IMR-90 (cell line): Measurements from ENCODE around the gene MCTS1. TPM values are rescaled to one million over a fixed set of nuclear protein-coding genes. Genes with fewer than 3 reads are reported as not detected.
A peak's percentile ranks its signal among the peaks of the same experiment; 100 is the strongest.

ENCODE experiments used
- ATAC-seq: fragments of 200-7000 bp; cut with Tn5 transposase; 2 replicates; pipeline ENCODE4 v1.9.1; 2020; ENCODE audit warnings: low read depth, mild to moderate bottlenecking, moderate library complexity
- BruUV-seq: library from RNA; stranded (reverse); fragments of 400-500 nt; replicated peaks from 2 replicates; lab custom pipeline; 2021; lab: Mats Ljungman, UMichigan
- CTCF ChIA-PET: fragments of 300-600 bp; formaldehyde crosslinking; extraction: SDS; loops from one replicate; lab custom pipeline; 2021; ENCODE audit warnings: antibody characterized with exemption; lab: Yijun Ruan, JAX
- POLR2A ChIA-PET: fragments of 300-600 bp; sonication (Branson Sonifier 250); formaldehyde crosslinking; loops from one replicate; lab custom pipeline; 2022; ENCODE audit warnings: antibody characterized with exemption; ENCODE audit not compliant: unreplicated experiment; lab: Charles Lee
- DNase-seq: peaks from one replicate; pipeline ENCODE4 v3.0.0; 2013
- H2AFZ ChIP-seq: replicated peaks from 2 replicates; pipeline ENCODE3; 2013; ENCODE audit warnings: low read length, mild to moderate bottlenecking; ENCODE audit not compliant: poor library complexity
- H2AK5ac ChIP-seq: 2 replicates; pipeline ENCODE4 v1.6.1; 2013; ENCODE audit warnings: low read depth, low read length, inconsistent platforms
- H2AK9ac ChIP-seq: replicated peaks from 2 replicates; pipeline ENCODE3; 2013; ENCODE audit warnings: mild to moderate bottlenecking, low read depth, low read length, moderate library complexity; ENCODE audit not compliant: poor library complexity
- H2BK120ac ChIP-seq: 2 replicates; pipeline ENCODE4 v1.6.1; 2013; ENCODE audit warnings: low read depth, low read length, inconsistent platforms
- H2BK15ac ChIP-seq: 3 replicates; pipeline ENCODE4 v1.6.1; 2013; ENCODE audit warnings: low read depth, low read length, inconsistent platforms
- H2BK20ac ChIP-seq: 2 replicates; pipeline ENCODE4 v1.6.1; 2013; ENCODE audit warnings: low read depth, mild to moderate bottlenecking, inconsistent platforms, low read length, moderate library complexity
- H2BK5ac ChIP-seq: 2 replicates; pipeline ENCODE4 v1.6.1; 2013; ENCODE audit warnings: mild to moderate bottlenecking, low read depth, low read length, inconsistent platforms; ENCODE audit not compliant: poor library complexity, severe bottlenecking
- H3K14ac ChIP-seq: replicated peaks from 2 replicates; pipeline ENCODE4 v1.6.1; 2013; ENCODE audit warnings: low read depth, low read length, inconsistent platforms
- H3K18ac ChIP-seq: 2 replicates; pipeline ENCODE4 v1.6.1; 2013; ENCODE audit warnings: low read depth, low read length, control low read depth
- H3K23ac ChIP-seq: 2 replicates; pipeline ENCODE4 v1.6.1; 2013; ENCODE audit warnings: low read depth, low read length, inconsistent platforms
- H3K27ac ChIP-seq: 2 replicates; pipeline ENCODE4 v1.5.1; 2013; ENCODE audit warnings: mild to moderate bottlenecking, control low read depth, low read length; ENCODE audit not compliant: insufficient read depth
- H3K27me3 ChIP-seq: 2 replicates; pipeline ENCODE4 v1.6.1; 2013; ENCODE audit warnings: low read length; ENCODE audit not compliant: control insufficient read depth, insufficient read depth
- H3K36me3 ChIP-seq: 2 replicates; pipeline ENCODE4 v1.6.1; 2013; ENCODE audit warnings: low read length, mixed read lengths; ENCODE audit not compliant: control insufficient read depth, insufficient read depth
- H3K4ac ChIP-seq: 2 replicates; pipeline ENCODE4 v1.6.1; 2013; ENCODE audit warnings: low read depth, low read length, inconsistent platforms
- H3K4me1 ChIP-seq: 2 replicates; pipeline ENCODE4 v1.6.1; 2013; ENCODE audit warnings: low read length, mixed read lengths; ENCODE audit not compliant: control insufficient read depth, insufficient read depth
- H3K4me2 ChIP-seq: 2 replicates; pipeline ENCODE4 v1.6.1; 2013; ENCODE audit warnings: low read depth, mild to moderate bottlenecking, control low read depth, low read length, moderate library complexity
- H3K4me3 ChIP-seq: 2 replicates; pipeline ENCODE4 v1.5.1; 2013; ENCODE audit warnings: low read depth, mild to moderate bottlenecking, control low read depth, low read length, moderate library complexity; ENCODE audit not compliant: insufficient read depth
- H3K56ac ChIP-seq: 2 replicates; pipeline ENCODE4 v1.6.1; 2013; ENCODE audit warnings: low read length, inconsistent platforms; ENCODE audit not compliant: insufficient read depth; ENCODE audit errors: extremely low read depth
- H3K79me1 ChIP-seq, 2 experiments: 2 replicates each; pipeline ENCODE4 v1.6.1; 2013; ENCODE audit warnings: low read length in 2 of 2, inconsistent platforms in 1 of 2, low read depth in 1 of 2
- H3K9ac ChIP-seq: 2 replicates; pipeline ENCODE4 v1.6.1; 2013; ENCODE audit warnings: low read depth, low read length, control low read depth
- H3K9me1 ChIP-seq: 2 replicates; pipeline ENCODE4 v1.6.1; 2013; ENCODE audit warnings: low read length, inconsistent platforms; ENCODE audit not compliant: insufficient read depth
- H3K9me3 ChIP-seq: 2 replicates; pipeline ENCODE4 v1.6.1; 2013; ENCODE audit warnings: low read length; ENCODE audit not compliant: control insufficient read depth, insufficient read depth
- H4K20me1 ChIP-seq: 2 replicates; pipeline ENCODE4 v1.6.1; 2013; ENCODE audit warnings: low read length, inconsistent platforms; ENCODE audit not compliant: insufficient read depth
- H4K5ac ChIP-seq: 2 replicates; pipeline ENCODE4 v1.6.1; 2013; ENCODE audit warnings: mild to moderate bottlenecking, low read depth, low read length, control low read depth
- H4K8ac ChIP-seq, 2 experiments: 2 replicates each; pipeline ENCODE4 v1.6.1; 2013; ENCODE audit warnings: low read depth in 2 of 2, low read length in 2 of 2, control low read depth in 1 of 2, inconsistent platforms in 1 of 2
- H4K91ac ChIP-seq: 2 replicates; pipeline ENCODE4 v1.6.1; 2013; ENCODE audit warnings: low read depth, low read length, inconsistent platforms; ENCODE audit not compliant: insufficient read depth
- CEBPB ChIP-seq: IDR thresholded peaks from 2 replicates; pipeline ENCODE4 v1.6.1; 2012; ENCODE audit warnings: low read depth, low read length, improper control_type of control experiment
- MAFK ChIP-seq: IDR thresholded peaks from 2 replicates; pipeline ENCODE4 v1.6.1; 2012; ENCODE audit warnings: low read depth, low read length, improper control_type of control experiment
- MXI1 ChIP-seq: IDR thresholded peaks from 2 replicates; pipeline ENCODE4 v1.6.1; 2012; ENCODE audit warnings: low read depth, mild to moderate bottlenecking, low read length, moderate library complexity, borderline replicate concordance
- NFE2L2 ChIP-seq: fragments of 150-350 bp; IDR thresholded peaks from 2 replicates; pipeline ENCODE4 v1.6.1; 2016; ENCODE audit warnings: low read depth, mild to moderate bottlenecking, low read length
- POLR2A ChIP-seq: IDR thresholded peaks from 2 replicates; pipeline ENCODE4 v1.6.1; 2012; ENCODE audit warnings: mild to moderate bottlenecking, low read depth, low read length
- WGBS, 2 experiments: methylation state at CpG; one replicate each; pipeline versions ENCODE4 v1.1.5 to v1.1.7; 2013; ENCODE audit warnings: missing lambda C conversion rate in 2 of 2; ENCODE audit not compliant: insufficient read length in 1 of 2; ENCODE audit errors: extremely low coverage in 2 of 2; 5-methylcytosine and 5-hydroxymethylcytosine counted together
- dilution Hi-C: fragments of 300-500 bp; cut with HindIII; formaldehyde crosslinking; loops from one replicate; pipeline ENCODE4 v1.14.3; 2018; ENCODE audit warnings: low sequenced_read_pairs; ENCODE audit not compliant: unreplicated experiment
- in situ Hi-C: fragments of 300-500 bp; cut with MboI; formaldehyde crosslinking; loops from 3 replicates; pipeline ENCODE4 v1.14.3; 2019; ENCODE audit warnings: low sequenced_read_pairs, inconsistent platforms, mixed read lengths
- intact Hi-C: fragments of 100-400 bp; cut with micrococcal nuclease; formaldehyde crosslinking; loops from 2 replicates; pipeline ENCODE4 v1.10.0; 2022
- polyA plus RNA-seq, 3 experiments: library from polyadenylated mRNA; depleted of rRNA; stranded (reverse); fragments of >200 nt; gene quantifications; 2 replicates each; pipeline ENCODE4 v1.2.3, GENCODE V29; 2012; ENCODE audit warnings: low replicate concordance in 1 of 3
- total RNA-seq: library from RNA; depleted of rRNA; stranded (reverse); fragments of >200 nt; gene quantifications from 2 replicates; pipeline ENCODE4 v1.2.3, GENCODE V29; 2012

Gene MCTS1
- total and polyA plus RNA-seq, 2 of the 4 experiments (the other 2 are of a cell fraction) = 36.9 to 52.8 TPM

GRCh38 chrX:120629667-120630537 is 26.0 kb downstream of the MCTS1 start, which contains the start of gene C1GALT1C1 (continued):
- TF ChIP-seq NFE2L2 (no peak), POLR2A (peak; percentile 25; the same call in 1 of the 2 replicates), MXI1 (peak; percentile 29; the same call in 1 of the 2 replicates)

- in situ Hi-C loops = no loop called here
- H3K56ac ChIP-seq = no peak overlapping the region
- ATAC-seq = no peak
These were observed 34.7 kb downstream of the MCTS1 start for GRCh38 chrX:120638619-120639018.

More at GRCh38 chrX:120638619-120639018, 34.7 kb downstream of the MCTS1 start:
- H3K18ac ChIP-seq = no peak overlapping the region
- H3K27ac ChIP-seq = no peak overlapping the region
- H3K23ac ChIP-seq = no peak overlapping the region
- H2AK9ac ChIP-seq = no peak overlapping the region
- H3K14ac ChIP-seq = no peak overlapping the region
- TF ChIP-seq CEBPB = no peak
- peak; percentile 78 for TF ChIP-seq MAFK
- no peak overlapping the region for H2AFZ ChIP-seq
- BruUV-seq = no TSS peak
- H3K27me3 ChIP-seq = no peaks in the 10 kb centered on the region
- no peaks in the 10 kb centered on the region for H3K9me3 ChIP-seq
- H2BK15ac ChIP-seq = no peak overlapping the region
- CTCF ChIA-PET = no interaction called here
- no peak overlapping the region for H3K4ac ChIP-seq
- H4K91ac ChIP-seq = no peak overlapping the region
- H2AK5ac ChIP-seq = no peak overlapping the region
- no peak overlapping the region for H2BK20ac ChIP-seq
- H3K79me1 ChIP-seq = no peaks in the 10 kb centered on the region
- POLR2A ChIA-PET = interaction anchor here (0.6 kb wide), 1 partner anchor 77 kb away, joined by 12 read pairs; no protein-coding TSS in a partner anchor
- H2BK5ac ChIP-seq = no peak overlapping the region
- H3K36me3 ChIP-seq = no peaks in the 10 kb centered on the region
- H4K8ac ChIP-seq = no peak overlapping the region
- H3K4me1 ChIP-seq = no peaks in the 10 kb centered on the region
- DNase-seq = no peak
- H3K4me2 ChIP-seq = no peak overlapping the region
- no peak overlapping the region for H2BK120ac ChIP-seq
- 0% methylated on average over 1 of the region's 4 CpGs; no CpG with 5 or more reads in 1 of the 2 experiments for WGBS, 2 experiments
- intact Hi-C loops (no loop called here), dilution Hi-C loops (no loop called here)
- no peaks in the 10 kb centered on the region for H4K20me1 ChIP-seq
- H3K9ac ChIP-seq = no peak overlapping the region
- H3K9me1 ChIP-seq = no peaks in the 10 kb centered on the region
- no peak overlapping the region for H4K5ac ChIP-seq
- no peak overlapping the region for H3K4me3 ChIP-seq
